LNCAP (cell line): ENCODE data around the gene SLC25A4.

Experiments
- CTCF ChIP-seq: fragments of 450-650 bp; IDR thresholded peaks from 2 replicates; pipeline ENCODE4 v1.5.1; 2017; ENCODE audit warnings: mild to moderate bottlenecking

SLC25A4 gene

GRCh38 chr4:185190306-185190856 lies 47.3 kb downstream of the SLC25A4 start:
- TF ChIP-seq CTCF: no peak

- no peak for TF ChIP-seq CTCF
Measured at GRCh38 chr4:185192059-185192458, 49.0 kb downstream of the SLC25A4 start.

GRCh38 chr4:185194924-185195888 lies 52.1 kb downstream of the SLC25A4 start:
- TF ChIP-seq CTCF: no peak

- TF ChIP-seq CTCF: no peak
Measured at GRCh38 chr4:185196437-185196836, 53.4 kb downstream of the SLC25A4 start.
